NCI-H748 treated with DMSO at 0.1 percent for 48 hours (cell line): ENCODE measurements around the gene ANTXR1.

Experiments used
- DNase-seq: peaks from one replicate; lab custom pipeline; 2025; lab: John Stamatoyannopoulos, UW

ANTXR1 gene

GRCh38 chr2:69013142-69013839, at the start of gene ANTXR1:
ANTXR1 (plus strand) TSS chr2:69013179; CDS start chr2:69013500, 321 bp downstream.
- DNase-seq, result peak; percentile 33

- no peak for DNase-seq
Observed at GRCh38 chr2:68964282-68964681, 48.7 kb upstream of the ANTXR1 start.

GRCh38 chr2:68968221-68968620, 44.8 kb upstream of the ANTXR1 start:
- DNase-seq, result no peak

DNA sequence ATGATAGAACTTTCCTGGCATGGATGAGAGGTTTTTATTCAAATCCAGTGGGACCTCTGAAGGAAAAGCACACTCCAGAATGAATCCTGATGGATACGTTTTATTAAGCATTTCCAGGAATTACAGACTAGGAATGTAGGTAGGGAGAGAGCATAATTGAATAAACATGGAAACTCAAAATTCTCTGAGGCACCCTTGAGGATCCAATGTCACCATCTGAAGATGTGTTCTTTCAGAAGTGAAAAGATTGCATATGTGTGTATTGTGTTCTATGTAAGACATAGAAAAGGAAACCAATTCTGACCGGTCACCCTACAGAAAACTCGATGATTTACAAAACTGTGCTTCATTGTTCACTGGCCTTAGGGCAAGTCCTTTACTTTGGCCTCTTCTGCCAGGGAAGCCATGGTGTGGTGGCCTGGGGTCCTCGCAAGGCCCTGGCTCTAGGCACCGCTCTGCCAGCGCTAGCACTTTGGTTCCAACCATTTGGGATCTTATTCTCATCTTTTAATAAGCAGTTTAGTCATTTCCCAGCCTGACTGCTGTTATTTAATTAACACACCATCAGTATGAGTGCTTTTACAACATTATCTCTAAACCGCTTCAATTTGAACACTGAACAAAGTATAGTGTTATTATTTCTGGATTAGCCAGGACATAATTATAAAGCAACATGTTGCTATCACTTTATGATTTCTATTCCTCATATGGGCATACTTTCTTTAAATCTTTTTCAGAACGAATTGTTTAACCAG, 43.1 kb upstream of the ANTXR1 start:
- no peak for DNase-seq

- no peak for DNase-seq
Observed at GRCh38 chr2:68970566-68971265, 42.3 kb upstream of the ANTXR1 start.

GRCh38 chr2:68971591-68972231, 41.3 kb upstream of the ANTXR1 start:
- DNase-seq, result no peak

DNA sequence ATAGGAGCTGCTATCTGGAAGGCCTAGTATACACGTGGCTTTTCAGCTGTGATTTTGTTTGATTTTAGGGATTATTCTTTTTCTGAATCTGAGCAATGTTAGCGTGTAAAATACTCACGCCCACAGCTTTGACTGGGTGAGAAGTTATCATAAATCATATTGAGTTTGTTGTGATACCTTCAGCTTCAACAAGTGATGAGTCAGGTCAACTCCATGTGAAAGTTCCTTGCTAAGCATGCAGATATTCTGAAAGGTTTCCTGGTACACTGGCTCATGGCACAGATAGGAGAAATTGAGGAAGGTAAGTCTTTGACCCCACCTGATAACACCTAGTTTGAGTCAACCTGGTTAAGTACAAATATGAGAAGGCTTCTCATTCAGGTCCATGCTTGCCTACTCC, 38.7 kb upstream of the ANTXR1 start, which contains the start of gene GKN1:
GKN1 (plus strand) TSS at position 386 of the 400 bp plus-strand sequence. CDS start 42 bp downstream, outside the sequence.
- no peak for DNase-seq

DNA sequence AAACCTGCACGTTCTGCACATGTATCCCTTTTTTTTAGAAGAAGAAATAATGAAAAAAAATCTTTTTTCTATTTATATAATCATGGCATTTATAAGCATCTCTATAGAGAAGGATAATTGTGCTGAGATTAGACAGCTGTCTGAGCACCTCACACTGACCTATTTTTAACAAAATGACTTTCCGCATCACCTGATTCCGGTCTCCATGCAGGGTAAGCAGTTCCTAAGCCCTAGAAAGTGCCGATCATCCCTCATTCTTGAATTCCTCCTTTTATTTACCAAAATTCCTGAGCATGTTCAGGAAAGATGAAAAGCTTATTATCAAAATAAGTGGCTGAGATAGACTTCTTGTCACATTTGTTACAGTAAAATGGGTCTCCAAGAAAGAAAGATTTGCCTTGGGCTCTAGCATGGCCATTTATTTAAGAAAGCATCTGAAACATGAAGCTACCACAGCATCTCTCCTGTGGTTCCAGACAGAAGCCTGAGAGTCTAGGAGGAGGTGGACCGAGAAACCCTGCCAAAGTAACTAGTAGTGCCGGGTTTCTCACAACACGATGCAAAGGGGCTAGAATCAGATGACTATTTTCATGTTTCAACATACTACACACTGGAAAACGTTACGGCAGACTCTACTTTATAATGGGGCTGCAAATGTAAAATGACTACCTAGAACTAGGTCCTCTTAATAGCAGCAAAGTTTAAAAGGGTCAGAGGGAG, 37.9 kb upstream of the ANTXR1 start:
- no peak for DNase-seq

DNA sequence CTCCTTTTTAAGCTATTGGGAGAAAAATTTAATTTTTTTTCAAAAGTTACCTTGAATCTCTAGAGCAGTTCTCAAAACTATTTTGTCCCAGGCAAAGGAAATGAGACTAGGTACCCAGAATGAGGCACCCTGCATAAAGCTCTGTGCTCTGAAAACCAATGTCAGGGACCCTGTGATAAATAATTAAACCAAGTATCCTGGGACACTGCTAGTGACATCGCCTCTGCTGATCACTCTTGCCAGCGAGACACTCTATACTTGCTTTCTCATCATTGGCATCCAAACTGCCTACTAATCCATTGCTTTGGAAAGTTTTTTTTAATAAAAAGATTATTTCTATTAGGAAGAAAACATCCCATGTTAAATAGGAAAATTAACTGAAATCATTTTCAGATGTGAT, 37.1 kb upstream of the ANTXR1 start:
- no peak for DNase-seq

DNA sequence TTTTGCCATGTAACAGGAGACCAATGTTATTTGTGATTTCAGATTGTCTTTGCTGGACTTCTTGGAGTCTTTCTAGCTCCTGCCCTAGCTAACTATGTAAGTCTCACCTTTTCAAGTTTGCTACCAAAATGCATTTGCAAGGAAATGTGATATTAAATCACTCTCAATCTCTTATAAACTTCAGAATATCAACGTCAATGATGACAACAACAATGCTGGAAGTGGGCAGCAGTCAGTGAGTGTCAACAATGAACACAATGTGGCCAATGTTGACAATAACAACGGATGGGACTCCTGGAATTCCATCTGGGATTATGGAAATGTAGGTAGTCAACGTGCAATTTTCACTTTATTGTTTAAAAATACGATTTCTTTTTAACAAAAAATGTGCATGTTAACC, 35.5 kb upstream of the ANTXR1 start:
- DNase-seq, result no peak

DNA sequence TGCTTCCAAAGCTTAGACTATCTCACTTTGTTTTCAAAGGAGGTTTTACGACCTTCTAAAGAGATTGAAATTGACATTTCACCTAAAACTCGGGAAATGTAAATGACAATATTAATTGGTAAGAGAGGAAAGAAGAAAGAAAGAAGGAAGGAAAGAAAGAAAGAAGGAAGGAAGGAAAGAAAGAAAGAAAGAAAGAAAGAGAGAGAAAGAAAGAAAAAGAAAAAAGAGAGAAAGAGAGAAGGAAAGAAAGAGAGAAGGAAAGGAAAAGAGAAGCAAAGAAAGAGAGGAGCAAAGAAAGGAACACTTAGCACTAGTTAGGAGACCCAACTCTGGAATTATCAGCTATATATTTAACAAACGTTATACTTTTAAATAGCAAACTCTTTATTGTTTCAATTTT, 34.9 kb upstream of the ANTXR1 start:
- DNase-seq, result no peak

DNA sequence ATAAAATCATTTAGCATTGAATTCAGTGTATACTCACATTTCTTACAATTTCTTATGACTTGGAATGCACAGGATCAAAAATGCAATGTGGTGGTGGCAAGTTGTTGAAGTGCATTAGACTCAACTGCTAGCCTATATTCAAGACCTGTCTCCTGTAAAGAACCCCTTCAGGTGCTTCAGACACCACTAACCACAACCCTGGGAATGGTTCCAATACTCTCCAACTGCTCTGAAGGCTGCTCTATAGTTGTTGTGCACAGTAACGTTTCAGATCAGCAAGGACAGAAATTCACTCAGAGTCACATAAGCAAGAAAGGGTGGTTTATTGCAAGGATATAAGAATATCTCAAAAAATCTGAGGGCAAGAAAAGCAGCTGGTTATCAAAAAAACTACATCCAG, 32.0 kb upstream of the ANTXR1 start:
- DNase-seq, result no peak

DNA sequence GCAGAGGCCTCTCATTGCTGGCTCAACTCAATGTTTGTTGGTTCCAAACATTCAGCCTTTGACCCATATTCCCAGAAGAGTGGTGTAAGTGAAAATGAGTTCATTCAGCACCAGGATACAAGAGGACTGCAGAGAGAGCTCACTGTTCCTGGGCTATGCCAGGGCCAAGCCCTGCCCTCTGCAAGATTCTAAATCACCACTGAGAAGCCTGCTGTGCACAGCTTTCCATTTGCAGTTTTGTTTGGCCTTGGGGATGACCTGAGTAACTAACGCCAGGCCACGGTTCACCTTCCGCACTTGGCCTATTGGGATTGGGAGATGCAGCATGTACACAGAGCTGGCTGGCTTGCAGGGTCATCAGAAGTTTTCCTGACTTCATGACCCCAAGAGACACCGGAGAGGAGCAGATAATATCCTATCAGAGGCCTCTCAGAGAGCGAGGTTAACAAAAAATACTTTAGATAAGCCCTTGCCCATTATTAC, 25.9 kb upstream of the ANTXR1 start:
- DNase-seq, result no peak

GRCh38 chr2:68989035-68989434, 23.9 kb upstream of the ANTXR1 start:
- DNase-seq, result no peak

DNA sequence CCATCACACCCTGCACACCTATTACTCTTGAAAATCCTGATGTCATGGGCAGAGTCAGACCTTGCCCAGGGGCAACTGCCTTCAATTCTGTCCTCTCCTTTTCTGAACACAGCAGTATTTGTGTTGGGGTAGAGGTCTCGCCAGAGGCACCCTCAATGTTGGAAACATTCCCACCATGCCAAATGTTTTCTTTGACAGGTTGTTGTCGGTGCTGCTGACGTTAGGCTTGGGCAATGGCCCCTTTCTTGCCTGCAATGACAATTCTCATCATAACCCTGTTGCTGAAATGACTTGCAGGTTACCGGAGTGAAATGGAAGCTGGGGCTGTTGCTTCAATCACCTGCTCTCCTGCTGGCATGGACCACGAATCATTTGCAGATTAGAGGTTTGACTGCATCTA, 20.6 kb upstream of the ANTXR1 start:
- DNase-seq, result no peak

- no peak for DNase-seq
Observed at GRCh38 chr2:68992933-68993332, 20.0 kb upstream of the ANTXR1 start.

- peak; percentile 18 for DNase-seq
Observed at GRCh38 chr2:68993660-68994059, 19.3 kb upstream of the ANTXR1 start.

GRCh38 chr2:68994864-68995263, 18.1 kb upstream of the ANTXR1 start:
- no peak for DNase-seq

GRCh38 chr2:68995916-68996315, 17.1 kb upstream of the ANTXR1 start:
- DNase-seq, result no peak

DNA sequence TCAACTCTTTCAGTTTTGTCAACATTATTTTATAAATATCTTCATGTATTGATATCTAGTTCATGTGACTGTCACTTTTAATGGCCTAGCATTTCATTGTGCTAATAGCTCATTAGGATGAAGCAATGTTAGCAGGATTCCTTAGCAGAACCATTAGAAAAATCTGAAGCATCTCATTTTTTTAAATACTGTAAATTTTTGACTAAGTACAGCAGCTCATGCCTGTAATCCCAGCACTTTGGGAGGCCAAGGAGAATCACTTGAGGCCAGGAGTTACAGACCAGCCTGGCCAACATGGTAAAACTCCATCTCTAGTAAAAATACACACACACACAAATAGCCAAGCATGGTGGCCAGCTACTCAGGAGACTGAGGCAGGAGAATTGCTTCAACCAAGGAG, 15.6 kb upstream of the ANTXR1 start:
- DNase-seq, result no peak

DNA sequence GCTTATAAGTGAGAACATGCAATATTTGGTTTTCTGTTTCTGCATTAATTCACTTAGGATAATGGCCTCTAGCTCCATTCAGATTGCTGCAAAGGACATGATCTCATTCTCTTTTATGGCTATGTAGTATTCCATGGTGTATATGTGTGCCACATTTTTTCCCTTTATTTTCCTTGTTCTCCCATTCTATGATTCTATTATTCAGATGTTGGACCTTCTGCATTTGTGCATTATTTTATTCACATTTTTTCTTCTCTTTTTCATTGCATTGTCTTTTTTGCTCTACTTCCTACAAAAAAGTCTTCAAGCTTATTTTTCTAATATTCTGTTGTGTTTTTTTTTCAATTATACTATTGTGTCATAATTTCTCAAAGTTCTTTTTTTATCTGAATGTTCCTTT, 11.1 kb upstream of the ANTXR1 start:
- no peak for DNase-seq

DNA sequence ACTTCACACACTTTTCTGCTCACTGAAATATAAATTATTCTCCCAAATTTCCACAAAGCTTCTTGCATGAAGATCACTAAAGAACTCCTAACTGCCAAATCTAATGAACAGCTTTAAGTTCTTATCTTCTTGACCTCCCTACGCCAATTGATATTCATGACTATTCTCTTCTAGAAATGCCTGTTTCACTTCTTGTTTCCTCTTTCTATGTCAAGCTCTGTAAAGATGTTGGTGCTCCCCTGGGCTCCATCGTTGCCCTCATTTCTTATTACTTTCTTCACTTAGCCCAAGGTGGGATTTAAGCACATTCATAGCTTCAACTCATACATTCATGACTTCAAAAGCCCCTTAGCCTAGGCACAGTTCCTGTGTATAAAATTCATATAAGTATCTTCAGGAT, 9.2 kb upstream of the ANTXR1 start:
- no peak for DNase-seq
